HFFc6 (cell line): ENCODE measurements around the gene PHACTR3. TPM values are rescaled to one million over a fixed set of nuclear protein-coding genes. Genes with fewer than 3 reads are reported as not detected.

ENCODE experiments used
- DNase-seq: peaks from one replicate; pipeline ENCODE4 v3.0.0-alpha.2; 2018
- H3K27ac Mint-ChIP-seq: 2 replicates; pipeline ENCODE4 v1.8.0; 2020; ENCODE audit warnings: mild to moderate bottlenecking, mixed read lengths
- H3K27me3 Mint-ChIP-seq: 2 replicates; pipeline ENCODE4 v1.8.0; 2021; ENCODE audit warnings: mild to moderate bottlenecking, moderate library complexity, mixed read lengths; ENCODE audit not compliant: insufficient read depth
- H3K36me3 Mint-ChIP-seq: 2 replicates; pipeline ENCODE4 v1.8.0; 2021; ENCODE audit warnings: low read depth, mixed read lengths
- H3K4me1 Mint-ChIP-seq: 2 replicates; pipeline ENCODE4 v1.8.0; 2020; ENCODE audit warnings: low read depth, mixed read lengths
- H3K4me3 Mint-ChIP-seq: 2 replicates; pipeline ENCODE4 v1.8.0; 2020; ENCODE audit warnings: mild to moderate bottlenecking, moderate library complexity, mixed read lengths
- H3K9me3 Mint-ChIP-seq: 2 replicates; pipeline ENCODE4 v1.8.0; 2020; ENCODE audit warnings: mild to moderate bottlenecking, mixed read lengths
- CTCF ChIP-seq: fragments of 200-600 bp; sonication (generic); IDR thresholded peaks from 2 replicates; pipeline ENCODE4 v1.5.0; 2021; ENCODE audit warnings: antibody characterized with exemption, mild to moderate bottlenecking
- total RNA-seq, 6 experiments: library from RNA; stranded (reverse); fragmentation: NEBNext Ultra II Directional; extraction: Animal tissue kit (Norgen Biotek cat#: 25700); gene quantifications; 2 replicates in 1 of 6; 3 replicates in 5 of 6; pipeline ENCODE4 v1.2.3, GENCODE V29; 2021

PHACTR3 gene
- total RNA-seq, 6 experiments from 2014 or later = not detected

GRCh38 chr20:59682603-59683002 lies 78.3 kb downstream of the PHACTR3 start:
- peaks cover 45% of the 10 kb centered on the region for H3K9me3 Mint-ChIP-seq
- no peak for DNase-seq
- H3K4me3 Mint-ChIP-seq = no peak overlapping the region
- H3K4me1 Mint-ChIP-seq = no peaks in the 10 kb centered on the region
- H3K27me3 Mint-ChIP-seq = no peaks in the 10 kb centered on the region; the same call in none of the 2 replicates
- H3K27ac Mint-ChIP-seq = no peak overlapping the region
- H3K36me3 Mint-ChIP-seq = peaks cover 13% of the 10 kb centered on the region; the same call in 1 of the 2 replicates
- TF ChIP-seq CTCF = no peak

DNA sequence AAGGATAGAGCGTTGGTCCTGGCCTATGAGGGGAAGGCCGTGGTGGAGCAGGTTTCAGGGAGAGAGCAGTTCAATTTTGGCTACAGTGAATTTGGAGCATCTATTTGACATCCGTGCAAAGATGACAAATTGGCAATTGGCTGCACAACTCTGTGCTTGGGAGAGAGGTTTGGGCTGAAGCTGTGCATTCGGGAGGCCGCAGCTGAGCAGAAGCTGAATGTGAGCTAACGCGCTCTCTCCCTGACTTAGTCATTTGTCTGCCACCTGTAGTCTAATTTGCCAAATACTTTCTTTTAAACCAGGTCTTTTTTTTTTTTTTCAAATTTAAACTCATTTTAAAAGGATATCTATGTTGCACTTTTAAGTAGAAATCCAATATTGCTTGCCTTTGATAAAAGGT lies 78.8 kb downstream of the PHACTR3 start:
- Mint-ChIP-seq H3K4me1 (no peaks in the 10 kb centered on the region), H3K36me3 (peaks cover 13% of the 10 kb centered on the region; the same call in 1 of the 2 replicates), H3K4me3 (no peak overlapping the region), H3K27ac (no peak overlapping the region), H3K9me3 (peaks cover 46% of the 10 kb centered on the region), H3K27me3 (no peaks in the 10 kb centered on the region; the same call in none of the 2 replicates)
- TF ChIP-seq CTCF = no peak
- DNase-seq = no peak

DNA sequence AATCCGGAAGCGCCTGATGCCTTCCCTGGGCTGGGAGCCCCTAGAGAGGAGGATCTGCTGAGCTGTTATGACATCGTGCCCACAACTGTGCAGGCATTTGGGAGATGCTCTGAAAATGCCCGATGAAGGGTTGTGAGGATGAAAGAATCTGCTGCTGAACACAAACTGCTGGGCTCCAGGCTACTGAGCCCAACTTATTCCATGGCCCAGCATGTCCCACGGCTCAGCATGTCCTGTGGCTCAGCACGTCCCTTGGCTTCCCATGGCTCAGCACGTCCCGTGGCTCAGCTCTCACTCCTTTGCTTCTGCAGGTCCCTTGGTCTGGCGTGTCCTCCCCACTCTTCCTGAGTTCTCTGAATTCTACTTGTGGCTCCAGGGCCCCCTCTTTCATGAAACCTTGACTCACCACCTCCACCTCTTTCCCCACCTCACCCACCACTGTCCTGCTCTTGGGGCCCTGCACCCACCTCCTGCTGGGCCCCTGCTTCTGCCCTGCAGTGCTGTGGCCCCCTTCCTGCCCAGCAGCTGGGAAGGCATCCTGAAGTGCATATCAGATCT lies 80.4 kb downstream of the PHACTR3 start:
- H3K36me3 Mint-ChIP-seq = peaks cover 10% of the 10 kb centered on the region; the same call in 1 of the 2 replicates
- H3K9me3 Mint-ChIP-seq = peaks cover 50% of the 10 kb centered on the region
- H3K4me1 Mint-ChIP-seq = no peaks in the 10 kb centered on the region
- no peak overlapping the region for H3K27ac Mint-ChIP-seq
- no peak for DNase-seq
- no peaks in the 10 kb centered on the region; the same call in none of the 2 replicates for H3K27me3 Mint-ChIP-seq
- TF ChIP-seq CTCF = no peak
- no peak overlapping the region for H3K4me3 Mint-ChIP-seq

GRCh38 chr20:59686404-59687346 lies 82.3 kb downstream of the PHACTR3 start:
- Mint-ChIP-seq H3K36me3 (peaks cover 4% of the 10 kb centered on the region; the same call in 1 of the 2 replicates), H3K9me3 (peaks cover 41% of the 10 kb centered on the region), H3K27me3 (no peaks in the 10 kb centered on the region; the same call in none of the 2 replicates), H3K4me1 (no peaks in the 10 kb centered on the region), H3K4me3 (no peak overlapping the region), H3K27ac (no peak overlapping the region)
- DNase-seq = no peak
- TF ChIP-seq CTCF = no peak

GRCh38 chr20:59688356-59688755 lies 84.0 kb downstream of the PHACTR3 start:
- DNase-seq = no peak
- no peak overlapping the region for H3K27ac Mint-ChIP-seq
- no peak overlapping the region for H3K4me3 Mint-ChIP-seq
- H3K27me3 Mint-ChIP-seq = no peaks in the 10 kb centered on the region; the same call in 1 of the 2 replicates
- H3K9me3 Mint-ChIP-seq = peaks cover 40% of the 10 kb centered on the region
- no peaks in the 10 kb centered on the region; the same call in 1 of the 2 replicates for H3K36me3 Mint-ChIP-seq
- H3K4me1 Mint-ChIP-seq = no peaks in the 10 kb centered on the region
- TF ChIP-seq CTCF = no peak
